Measurements from ENCODE around the gene CORO6.

The CORO6 gene

DNA sequence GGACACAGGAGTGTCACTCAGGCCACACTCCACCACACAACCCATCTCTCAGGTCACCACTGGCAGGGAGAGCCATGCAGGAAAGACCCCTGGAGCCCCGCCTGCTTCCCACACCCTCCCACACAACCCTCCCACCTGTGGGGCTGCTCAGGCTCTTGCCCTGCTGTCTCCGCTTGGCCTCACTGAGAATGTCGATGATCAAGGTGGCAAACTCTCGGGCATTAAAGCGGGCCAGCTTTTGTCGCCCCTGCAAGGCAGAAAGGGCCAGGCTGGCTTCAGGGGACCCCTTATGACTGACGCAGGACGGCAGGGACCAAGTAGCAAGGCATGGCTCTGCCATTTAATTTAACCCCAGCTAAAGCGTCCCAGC is 45.7 kb downstream of the CORO6 start:
- Histone ChIP-seq H2AFZ (ENCODE audit: low read length) (no peak overlapping the region), H3K9ac (ENCODE audit: low read depth, low read length, poor library complexity) (no peak overlapping the region), H3K4me1 (ENCODE audit: control insufficient read depth in 2 of 2, insufficient read depth in 1 of 2, low read depth in 1 of 2, low read length in 2 of 2) (peaks cover 0 to 6% of the 10 kb centered on the region in 2 donors), H3K23ac (ENCODE audit: low read depth, low read length, poor library complexity) (no peak overlapping the region), H3K18ac (ENCODE audit: low read length) (no peak overlapping the region), H2BK15ac (ENCODE audit: low read length) (no peak overlapping the region), H4K8ac (ENCODE audit: low read depth, low read length) (no peak overlapping the region), H3K4ac (ENCODE audit: low read length) (no peak overlapping the region), H2BK12ac (ENCODE audit: low read length) (no peak overlapping the region), H3K9me3 (replicated peaks in 1 of 2; ENCODE audit: control insufficient read depth in 2 of 2, insufficient read depth in 1 of 2, low read depth in 1 of 2, low read length in 2 of 2) (no peaks in the 10 kb centered on the region), H4K91ac (ENCODE audit: low read depth, low read length, poor library complexity) (no peak overlapping the region), H3K79me1 (ENCODE audit: low read depth, low read length) (peaks cover 5% of the 10 kb centered on the region), H3K4me2 (ENCODE audit: insufficient read depth, low read length, poor library complexity, severe bottlenecking) (no peak overlapping the region), H3K27ac (replicated peaks; ENCODE audit: low read length) (no peak overlapping the region), H3K27me3 (ENCODE audit: control insufficient read depth in 3 of 3, insufficient read depth in 3 of 3, low read depth in 1 of 3, low read length in 3 of 3) (no peaks in the 10 kb centered on the region), H2BK5ac (ENCODE audit: low read length) (no peak overlapping the region), H3K36me3 (replicated peaks in 1 of 2; ENCODE audit: control insufficient read depth in 2 of 2, insufficient read depth in 2 of 2, low read length in 2 of 2) (peaks cover 67 to 92% of the 10 kb centered on the region in 2 donors), H2AK5ac (ENCODE audit: low read depth, low read length) (no peak overlapping the region), H3K14ac (ENCODE audit: low read length) (no peak overlapping the region), H3K4me3 (ENCODE audit: low read length in 2 of 2) (no peak overlapping the region), H2BK120ac (ENCODE audit: low read depth, low read length) (no peak overlapping the region)
- WGBS, 2 donors (ENCODE audit: extremely low coverage in 2 of 2, insufficient read length in 2 of 2, insufficient replicate concordance in 1 of 2), result no CpG with 5 or more reads among the region's 9 CpGs
- no peak for DNase-seq (ENCODE audit: low spot score)

GRCh38 chr17:29576214-29577000 is 46.3 kb downstream of the CORO6 start:
- H3K27ac ChIP-seq (replicated peaks; ENCODE audit: low read length), result no peak overlapping the region
- peaks cover 0 to 6% of the 10 kb centered on the region in 2 donors for H3K4me1 ChIP-seq (ENCODE audit: control insufficient read depth in 2 of 2, insufficient read depth in 1 of 2, low read depth in 1 of 2, low read length in 2 of 2)
- no peak overlapping the region for H2BK12ac ChIP-seq (ENCODE audit: low read length)
- WGBS, 2 donors (ENCODE audit: extremely low coverage in 2 of 2, insufficient read length in 2 of 2, insufficient replicate concordance in 1 of 2), result no CpG with 5 or more reads among the region's 37 CpGs
- no peak overlapping the region for H3K4me3 ChIP-seq (ENCODE audit: low read length in 2 of 2)
- no peaks in the 10 kb centered on the region for H3K9me3 ChIP-seq (replicated peaks in 1 of 2; ENCODE audit: control insufficient read depth in 2 of 2, insufficient read depth in 1 of 2, low read depth in 1 of 2, low read length in 2 of 2)
- no peak overlapping the region for H4K8ac ChIP-seq (ENCODE audit: low read depth, low read length)
- H3K79me1 ChIP-seq (ENCODE audit: low read depth, low read length), result peaks cover 6% of the 10 kb centered on the region
- no peak overlapping the region for H2BK15ac ChIP-seq (ENCODE audit: low read length)
- H3K14ac ChIP-seq (ENCODE audit: low read length), result no peak overlapping the region
- no peak overlapping the region for H2BK5ac ChIP-seq (ENCODE audit: low read length)
- no peak overlapping the region for H3K4ac ChIP-seq (ENCODE audit: low read length)
- no peak for DNase-seq (ENCODE audit: low spot score)
- peak overlapping the region; percentile 55 for H3K9ac ChIP-seq (ENCODE audit: low read depth, low read length, poor library complexity)
- H3K4me2 ChIP-seq (ENCODE audit: insufficient read depth, low read length, poor library complexity, severe bottlenecking), result no peak overlapping the region
- no peak overlapping the region for H4K91ac ChIP-seq (ENCODE audit: low read depth, low read length, poor library complexity)
- H3K36me3 ChIP-seq (replicated peaks in 1 of 2; ENCODE audit: control insufficient read depth in 2 of 2, insufficient read depth in 2 of 2, low read length in 2 of 2), result peaks cover 66 to 92% of the 10 kb centered on the region in 2 donors
- H2AK5ac ChIP-seq (ENCODE audit: low read depth, low read length), result no peak overlapping the region
- H2BK120ac ChIP-seq (ENCODE audit: low read depth, low read length), result no peak overlapping the region
- H2AFZ ChIP-seq (ENCODE audit: low read length), result no peak overlapping the region
- H3K23ac ChIP-seq (ENCODE audit: low read depth, low read length, poor library complexity), result no peak overlapping the region
- no peaks in the 10 kb centered on the region for H3K27me3 ChIP-seq (ENCODE audit: control insufficient read depth in 3 of 3, insufficient read depth in 3 of 3, low read depth in 1 of 3, low read length in 3 of 3)
- no peak overlapping the region for H3K18ac ChIP-seq (ENCODE audit: low read length)

- DNase-seq (ENCODE audit: low spot score), result no peak
- Histone ChIP-seq H3K23ac (ENCODE audit: low read depth, low read length, poor library complexity) (peak overlapping the region; percentile 39), H2BK15ac (ENCODE audit: low read length) (no peak overlapping the region), H2BK12ac (ENCODE audit: low read length) (no peak overlapping the region), H3K27ac (replicated peaks; ENCODE audit: low read length) (no peak overlapping the region), H3K18ac (ENCODE audit: low read length) (no peak overlapping the region), H3K9me3 (replicated peaks in 1 of 2; ENCODE audit: control insufficient read depth in 2 of 2, insufficient read depth in 1 of 2, low read depth in 1 of 2, low read length in 2 of 2) (no peaks in the 10 kb centered on the region), H2BK5ac (ENCODE audit: low read length) (no peak overlapping the region), H2BK120ac (ENCODE audit: low read depth, low read length) (no peak overlapping the region), H3K4ac (ENCODE audit: low read length) (no peak overlapping the region), H3K79me1 (ENCODE audit: low read depth, low read length) (peaks cover 7% of the 10 kb centered on the region), H3K14ac (ENCODE audit: low read length) (no peak overlapping the region), H2AK5ac (ENCODE audit: low read depth, low read length) (no peak overlapping the region), H3K9ac (ENCODE audit: low read depth, low read length, poor library complexity) (peak overlapping the region; percentile 56), H3K4me1 (ENCODE audit: control insufficient read depth in 2 of 2, insufficient read depth in 1 of 2, low read depth in 1 of 2, low read length in 2 of 2) (peaks cover 0 to 6% of the 10 kb centered on the region in 2 donors), H2AFZ (ENCODE audit: low read length) (no peak overlapping the region), H3K4me2 (ENCODE audit: insufficient read depth, low read length, poor library complexity, severe bottlenecking) (no peak overlapping the region), H4K91ac (ENCODE audit: low read depth, low read length, poor library complexity) (no peak overlapping the region), H3K4me3 (ENCODE audit: low read length in 2 of 2) (no peak overlapping the region), H4K8ac (ENCODE audit: low read depth, low read length) (no peak overlapping the region), H3K36me3 (replicated peaks in 1 of 2; ENCODE audit: control insufficient read depth in 2 of 2, insufficient read depth in 2 of 2, low read length in 2 of 2) (peaks cover 67 to 94% of the 10 kb centered on the region in 2 donors), H3K27me3 (ENCODE audit: control insufficient read depth in 3 of 3, insufficient read depth in 3 of 3, low read depth in 1 of 3, low read length in 3 of 3) (no peaks in the 10 kb centered on the region)
- WGBS, 2 donors (ENCODE audit: extremely low coverage in 2 of 2, insufficient read length in 2 of 2, insufficient replicate concordance in 1 of 2), result no CpG with 5 or more reads among the region's 28 CpGs
These were observed 47.0 kb downstream of the CORO6 start for GRCh38 chr17:29575511-29576213.

- H3K9ac ChIP-seq (ENCODE audit: low read depth, low read length, poor library complexity), result no peak overlapping the region
- no peak overlapping the region for H2BK15ac ChIP-seq (ENCODE audit: low read length)
- no CpG with 5 or more reads among the region's 17 CpGs for WGBS, 2 donors (ENCODE audit: extremely low coverage in 2 of 2, insufficient read length in 2 of 2, insufficient replicate concordance in 1 of 2)
- H2AFZ ChIP-seq (ENCODE audit: low read length), result no peak overlapping the region
- H3K4me2 ChIP-seq (ENCODE audit: insufficient read depth, low read length, poor library complexity, severe bottlenecking), result no peak overlapping the region
- H3K27ac ChIP-seq (replicated peaks; ENCODE audit: low read length), result no peak overlapping the region
- no peak overlapping the region for H3K23ac ChIP-seq (ENCODE audit: low read depth, low read length, poor library complexity)
- peaks cover 64 to 94% of the 10 kb centered on the region in 2 donors for H3K36me3 ChIP-seq (replicated peaks in 1 of 2; ENCODE audit: control insufficient read depth in 2 of 2, insufficient read depth in 2 of 2, low read length in 2 of 2)
- no peak overlapping the region for H4K8ac ChIP-seq (ENCODE audit: low read depth, low read length)
- H3K4me3 ChIP-seq (ENCODE audit: low read length in 2 of 2), result no peak overlapping the region
- H2BK12ac ChIP-seq (ENCODE audit: low read length), result no peak overlapping the region
- H3K4ac ChIP-seq (ENCODE audit: low read length), result no peak overlapping the region
- peak overlapping the region; percentile 48 for H2BK5ac ChIP-seq (ENCODE audit: low read length)
- no peak overlapping the region for H2BK120ac ChIP-seq (ENCODE audit: low read depth, low read length)
- H3K14ac ChIP-seq (ENCODE audit: low read length), result no peak overlapping the region
- H3K9me3 ChIP-seq (replicated peaks in 1 of 2; ENCODE audit: control insufficient read depth in 2 of 2, insufficient read depth in 1 of 2, low read depth in 1 of 2, low read length in 2 of 2), result no peaks in the 10 kb centered on the region
- peaks cover 8% of the 10 kb centered on the region for H3K79me1 ChIP-seq (ENCODE audit: low read depth, low read length)
- H3K18ac ChIP-seq (ENCODE audit: low read length), result no peak overlapping the region
- no peaks in the 10 kb centered on the region for H3K27me3 ChIP-seq (ENCODE audit: control insufficient read depth in 3 of 3, insufficient read depth in 3 of 3, low read depth in 1 of 3, low read length in 3 of 3)
- no peak for DNase-seq (ENCODE audit: low spot score)
- H4K91ac ChIP-seq (ENCODE audit: low read depth, low read length, poor library complexity), result no peak overlapping the region
- no peak overlapping the region for H2AK5ac ChIP-seq (ENCODE audit: low read depth, low read length)
- peaks cover 0 to 6% of the 10 kb centered on the region in 2 donors for H3K4me1 ChIP-seq (ENCODE audit: control insufficient read depth in 2 of 2, insufficient read depth in 1 of 2, low read depth in 1 of 2, low read length in 2 of 2)
These were observed 47.8 kb downstream of the CORO6 start for GRCh38 chr17:29574732-29575510.
